ENCODE data around the gene KLHL29.

Gene KLHL29

DNA sequence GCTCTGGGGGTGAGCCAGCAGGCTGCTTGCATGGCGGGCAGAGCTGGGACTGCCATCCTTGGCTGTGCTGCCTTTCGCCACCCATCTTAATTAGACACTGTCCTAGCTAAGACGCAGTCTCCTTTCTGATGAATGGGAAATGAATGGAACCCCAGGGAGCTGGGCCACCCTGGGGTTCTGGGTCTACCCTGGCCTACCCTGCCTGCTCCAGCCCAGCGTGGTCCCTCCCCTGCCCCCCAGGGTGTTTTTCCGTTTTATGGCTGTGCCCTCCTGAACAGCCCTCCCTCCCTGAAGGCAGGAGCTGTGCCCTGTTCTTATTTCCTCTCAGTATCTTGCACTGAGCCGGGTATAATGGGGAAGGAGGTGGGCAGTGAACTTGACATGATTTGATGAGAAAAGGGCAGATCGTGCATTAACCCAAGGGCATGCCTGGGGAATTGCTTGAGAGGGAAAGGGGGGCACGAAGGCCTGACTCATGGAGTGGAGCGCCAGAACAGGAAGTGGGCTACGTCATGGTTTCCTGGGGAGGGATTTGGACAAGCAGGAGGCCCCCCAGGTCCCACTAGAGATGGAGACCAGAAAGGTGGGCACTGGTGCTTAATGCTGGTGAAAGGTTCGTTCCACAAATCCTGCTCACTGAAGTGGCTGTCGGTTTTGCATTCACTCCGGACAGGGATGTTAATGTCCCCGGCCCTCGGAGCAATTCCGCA lies 165.0 kb downstream of the KLHL29 start:
- no peak for DNase-seq (ENCODE audit: low read depth in 2 of 2)

DNA sequence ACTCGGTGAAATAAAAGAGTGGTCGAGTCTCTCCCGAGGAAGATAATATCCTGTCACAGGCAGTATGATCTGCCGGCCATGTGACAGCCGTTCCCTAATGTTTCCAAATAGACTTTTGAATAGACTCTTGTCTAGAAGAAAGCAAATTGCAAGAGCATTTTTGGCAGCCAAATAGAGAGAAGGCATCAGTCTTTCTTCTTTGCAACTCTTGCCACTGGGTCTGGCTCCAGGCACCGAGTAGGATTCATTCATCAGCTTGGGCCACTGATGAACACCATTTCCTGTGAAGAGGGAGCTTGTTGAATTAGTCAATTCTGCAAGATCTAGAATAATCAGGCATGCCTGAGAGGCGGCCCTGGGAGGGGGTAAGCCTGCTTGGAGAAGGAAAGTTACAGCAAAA lies 165.6 kb downstream of the KLHL29 start:
- no peak for DNase-seq (ENCODE audit: low read depth in 2 of 2)

DNA sequence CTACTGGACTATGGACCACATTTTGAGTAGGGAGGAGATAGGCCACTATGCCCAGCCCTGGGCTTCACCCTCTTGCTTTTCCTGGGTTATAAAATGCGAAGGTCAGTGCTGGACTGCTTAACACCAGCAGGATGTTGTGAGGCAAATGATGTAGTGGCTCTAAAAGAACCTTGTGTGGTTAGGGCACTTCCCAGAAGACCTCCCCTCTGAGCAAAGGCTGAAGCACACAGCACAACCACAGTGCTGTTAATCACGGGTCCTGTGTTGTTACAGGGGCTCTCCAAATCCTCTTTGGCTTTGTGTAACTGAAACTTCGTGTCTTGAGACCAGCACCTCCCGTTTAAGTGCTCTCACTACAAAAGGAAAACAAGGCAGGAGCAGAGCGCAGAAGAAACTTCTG lies 166.9 kb downstream of the KLHL29 start:
- no peak for DNase-seq (ENCODE audit: low read depth in 2 of 2)

DNA sequence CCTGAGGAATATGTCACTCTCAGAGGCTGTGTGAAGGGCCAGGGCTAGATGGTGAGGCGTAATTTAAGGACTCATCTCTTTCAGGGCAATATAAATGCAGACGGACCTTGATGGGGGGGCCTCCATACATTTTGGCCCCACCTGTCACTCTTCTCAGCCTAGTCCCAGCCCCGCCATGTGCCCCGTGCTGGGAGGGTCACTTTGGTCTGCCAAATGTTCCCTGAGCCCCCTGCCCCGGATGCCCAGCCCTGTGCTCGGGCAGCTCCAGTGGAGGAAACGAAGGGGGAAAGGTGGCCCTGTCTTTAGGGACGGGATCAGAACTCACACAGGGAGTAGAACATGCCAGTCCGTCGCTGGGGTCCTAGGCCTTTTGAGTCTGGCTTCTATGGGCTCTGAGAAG lies 168.6 kb downstream of the KLHL29 start:
- no peak for DNase-seq (ENCODE audit: low read depth in 2 of 2)

DNA sequence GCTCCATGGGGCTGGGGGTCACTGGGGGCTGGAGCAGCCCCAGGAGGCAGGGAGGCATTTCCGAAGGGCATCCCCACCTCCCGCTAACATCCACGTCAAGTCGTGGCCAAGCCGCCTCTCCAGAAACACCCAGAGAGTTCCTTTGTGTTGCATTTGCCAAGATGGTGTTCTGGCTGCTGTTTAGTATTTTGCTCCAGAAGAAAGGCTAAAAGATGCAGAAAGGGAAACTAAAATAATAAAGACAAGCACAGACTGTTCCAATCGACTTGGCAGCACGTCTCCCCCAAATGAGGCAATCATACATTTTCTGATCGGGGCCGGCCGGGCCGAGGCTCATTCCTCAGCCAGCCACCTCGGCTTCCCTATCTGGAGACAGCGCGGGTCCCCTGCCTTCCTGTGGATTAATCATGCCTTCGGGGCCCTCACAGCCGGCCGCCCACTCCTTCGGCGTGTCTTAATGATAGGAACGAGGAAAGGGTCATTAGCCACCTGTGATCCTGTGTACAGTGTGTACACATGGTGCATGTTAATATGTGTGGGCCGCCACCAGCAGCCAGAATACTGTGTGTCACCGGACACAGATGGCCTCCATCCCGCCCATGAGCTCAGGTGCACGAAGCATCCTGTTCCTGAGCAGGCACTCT lies 169.2 kb downstream of the KLHL29 start:
- DNase-seq (ENCODE audit: low read depth in 2 of 2), result no peak

DNA sequence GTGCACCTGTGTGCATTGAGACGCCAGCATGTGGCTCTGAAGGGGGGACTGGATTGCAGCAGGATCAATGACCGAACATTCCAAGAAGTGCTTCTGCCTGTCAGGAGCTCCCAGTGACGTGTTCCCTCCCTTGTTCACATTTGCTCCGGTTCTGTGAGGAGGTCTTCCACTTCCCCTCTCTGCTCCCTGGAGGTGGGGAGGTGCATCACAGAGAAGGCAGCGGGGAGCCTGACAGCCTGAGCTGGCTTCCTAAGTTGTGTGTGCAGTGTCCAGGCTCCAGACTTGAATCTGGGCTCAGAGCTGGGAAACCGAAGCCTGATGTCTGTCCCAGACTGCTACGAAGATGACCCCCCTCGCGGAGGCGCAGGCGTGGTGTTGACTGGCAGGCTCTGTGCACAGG lies 171.0 kb downstream of the KLHL29 start:
- no peak for DNase-seq (ENCODE audit: low read depth in 2 of 2)

DNA sequence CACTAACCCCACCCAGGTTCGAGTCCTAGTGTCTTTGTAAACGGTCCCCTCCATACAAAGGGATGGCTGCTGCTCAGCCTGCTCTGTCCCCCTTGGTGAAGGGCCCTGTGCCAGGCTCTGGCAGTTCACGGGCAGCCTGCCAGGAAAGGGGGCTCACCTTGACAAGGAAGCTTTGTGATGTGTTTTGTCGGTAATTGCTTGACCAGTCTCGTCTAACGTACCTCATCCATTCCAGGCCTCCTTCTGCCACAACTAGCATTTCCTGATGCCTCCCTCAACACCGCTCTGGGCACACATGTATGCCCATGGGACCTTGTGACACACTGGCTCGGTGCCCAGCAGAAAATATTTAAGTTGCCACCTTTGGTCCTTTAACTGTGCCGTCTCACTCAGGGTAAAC lies 171.9 kb downstream of the KLHL29 start:
- DNase-seq (ENCODE audit: low read depth in 2 of 2), result no peak

DNA sequence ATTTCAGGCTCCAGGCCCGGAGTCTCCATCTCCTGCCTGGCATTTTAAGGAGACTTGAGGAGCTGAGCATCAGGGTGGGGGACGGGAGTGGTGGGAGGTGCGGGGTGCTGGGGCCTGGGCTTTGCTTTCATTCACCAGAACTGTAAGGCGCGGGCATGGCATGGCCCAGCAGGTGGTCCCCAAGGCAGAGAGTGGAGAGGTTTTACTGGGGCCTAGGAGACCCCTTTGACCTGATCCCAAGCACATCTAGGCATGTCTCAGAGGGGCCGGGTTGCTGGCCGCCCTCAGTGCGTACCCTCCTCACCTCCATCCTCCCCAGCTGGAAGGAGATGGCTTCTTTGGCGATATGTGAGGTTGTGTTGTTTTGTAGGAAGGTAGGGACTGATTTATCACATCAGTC lies 172.5 kb downstream of the KLHL29 start:
- no peak for DNase-seq (ENCODE audit: low read depth in 2 of 2)

DNA sequence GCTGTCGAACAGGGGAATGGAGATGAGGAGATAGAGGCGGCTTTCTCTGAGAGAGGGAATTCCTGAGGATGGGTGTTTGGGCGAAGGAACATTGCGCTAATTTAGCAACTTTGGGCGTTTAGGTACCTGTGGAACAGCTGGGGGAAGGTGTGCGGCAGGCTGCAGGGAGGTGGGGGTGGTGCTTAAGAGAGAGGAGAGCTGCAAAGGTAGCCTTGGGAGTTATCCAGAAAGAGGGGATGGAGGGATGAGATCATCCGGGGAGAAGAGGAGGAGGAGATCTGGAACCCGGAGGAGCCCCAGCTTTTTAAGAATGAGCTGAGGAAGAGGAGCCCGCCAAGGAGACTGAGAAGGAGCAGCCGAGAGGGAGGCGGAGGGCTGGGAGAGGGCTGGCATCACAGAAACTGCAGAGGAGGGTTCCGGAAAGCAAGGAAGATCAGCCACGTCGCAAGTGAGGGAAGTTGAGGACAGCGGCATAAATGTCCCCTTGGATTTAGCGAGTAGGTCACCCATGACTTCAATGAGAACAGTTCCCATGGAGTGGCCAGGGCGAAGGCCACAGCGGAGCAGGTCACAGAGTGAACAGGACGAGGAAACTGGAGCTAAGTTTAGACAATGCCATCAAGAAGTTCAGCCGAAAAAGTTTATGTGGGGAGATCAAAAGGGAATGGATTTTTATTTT lies 174.7 kb downstream of the KLHL29 start:
- DNase-seq (ENCODE audit: low read depth in 2 of 2), result no peak

DNA sequence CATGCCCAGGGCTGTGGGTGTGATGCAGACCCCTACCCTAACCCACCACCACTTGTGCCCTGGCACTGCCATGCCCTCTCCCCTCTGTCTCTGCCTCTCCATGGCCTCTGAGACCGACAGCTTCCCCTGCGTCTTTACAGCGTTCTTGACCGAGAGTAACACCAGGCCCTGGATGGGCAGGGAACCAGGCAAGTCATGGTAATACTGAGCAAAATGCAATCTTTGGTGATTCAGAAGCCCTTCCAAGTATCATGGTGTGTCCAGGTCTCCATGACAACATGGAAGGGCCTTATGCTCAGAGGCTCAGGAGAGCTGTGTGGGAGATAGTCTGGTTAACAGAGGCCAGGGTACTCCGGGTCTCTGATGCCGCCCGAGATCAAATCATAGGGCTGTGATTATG lies 176.1 kb downstream of the KLHL29 start:
- DNase-seq (ENCODE audit: low read depth in 2 of 2), result no peak

DNA sequence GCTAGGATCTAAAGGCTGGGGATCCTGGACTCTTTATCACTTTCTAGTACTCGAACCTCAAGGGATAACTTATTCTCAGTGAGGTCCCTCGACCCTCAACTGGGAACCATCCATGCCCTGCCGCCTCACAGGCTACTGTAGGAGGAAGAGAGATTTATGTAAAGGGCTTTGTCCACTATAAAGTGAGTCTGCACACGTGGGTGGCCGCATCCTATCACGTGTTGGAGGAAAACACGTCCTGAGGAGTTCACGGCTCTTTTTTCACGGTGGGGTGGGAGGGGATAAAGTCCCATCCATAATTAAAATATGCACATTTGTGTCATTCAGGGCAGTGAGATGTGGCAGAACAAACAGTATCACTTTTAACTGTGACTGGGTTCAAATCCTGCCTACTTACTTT lies 176.6 kb downstream of the KLHL29 start:
- DNase-seq (ENCODE audit: low read depth in 2 of 2), result no peak

DNA sequence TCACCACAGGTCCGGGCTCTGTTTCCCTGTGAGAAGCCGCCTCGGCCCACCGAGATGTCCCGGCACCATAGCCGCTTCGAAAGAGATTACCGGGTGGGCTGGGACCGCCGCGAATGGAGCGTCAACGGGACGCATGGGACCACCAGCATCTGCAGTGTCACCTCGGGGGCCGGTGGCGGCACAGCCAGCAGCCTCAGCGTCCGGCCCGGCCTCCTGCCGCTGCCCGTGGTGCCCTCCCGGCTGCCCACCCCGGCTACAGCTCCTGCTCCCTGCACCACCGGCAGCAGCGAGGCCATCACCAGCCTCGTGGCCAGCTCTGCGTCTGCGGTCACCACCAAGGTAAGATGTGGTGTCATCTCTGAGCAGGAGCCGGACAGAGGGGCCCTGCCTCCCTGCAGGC lies 177.2 kb downstream of the KLHL29 start:
- DNase-seq (ENCODE audit: low read depth in 2 of 2), result no peak

DNA sequence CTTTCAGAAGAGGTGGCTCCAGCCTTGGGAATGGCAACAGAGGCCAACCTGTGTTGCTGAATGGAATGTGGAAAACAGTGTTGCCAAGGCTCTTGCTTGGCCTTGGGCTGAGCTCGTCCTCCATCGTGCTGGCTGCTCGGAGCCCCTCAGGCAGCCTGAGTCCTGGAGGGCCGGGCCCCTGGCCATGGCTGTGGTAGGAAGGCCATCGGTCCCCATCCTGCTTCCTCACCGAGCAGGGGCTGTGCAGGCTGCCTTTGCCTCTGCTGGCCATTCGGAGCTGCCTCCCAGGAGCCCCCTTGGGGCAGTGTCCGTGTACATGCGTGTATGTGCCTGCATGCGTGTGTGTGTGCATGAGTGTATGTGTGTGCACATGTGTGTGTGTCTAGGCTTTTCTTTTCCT lies 178.2 kb downstream of the KLHL29 start:
- no peak for DNase-seq (ENCODE audit: low read depth in 2 of 2)

DNA sequence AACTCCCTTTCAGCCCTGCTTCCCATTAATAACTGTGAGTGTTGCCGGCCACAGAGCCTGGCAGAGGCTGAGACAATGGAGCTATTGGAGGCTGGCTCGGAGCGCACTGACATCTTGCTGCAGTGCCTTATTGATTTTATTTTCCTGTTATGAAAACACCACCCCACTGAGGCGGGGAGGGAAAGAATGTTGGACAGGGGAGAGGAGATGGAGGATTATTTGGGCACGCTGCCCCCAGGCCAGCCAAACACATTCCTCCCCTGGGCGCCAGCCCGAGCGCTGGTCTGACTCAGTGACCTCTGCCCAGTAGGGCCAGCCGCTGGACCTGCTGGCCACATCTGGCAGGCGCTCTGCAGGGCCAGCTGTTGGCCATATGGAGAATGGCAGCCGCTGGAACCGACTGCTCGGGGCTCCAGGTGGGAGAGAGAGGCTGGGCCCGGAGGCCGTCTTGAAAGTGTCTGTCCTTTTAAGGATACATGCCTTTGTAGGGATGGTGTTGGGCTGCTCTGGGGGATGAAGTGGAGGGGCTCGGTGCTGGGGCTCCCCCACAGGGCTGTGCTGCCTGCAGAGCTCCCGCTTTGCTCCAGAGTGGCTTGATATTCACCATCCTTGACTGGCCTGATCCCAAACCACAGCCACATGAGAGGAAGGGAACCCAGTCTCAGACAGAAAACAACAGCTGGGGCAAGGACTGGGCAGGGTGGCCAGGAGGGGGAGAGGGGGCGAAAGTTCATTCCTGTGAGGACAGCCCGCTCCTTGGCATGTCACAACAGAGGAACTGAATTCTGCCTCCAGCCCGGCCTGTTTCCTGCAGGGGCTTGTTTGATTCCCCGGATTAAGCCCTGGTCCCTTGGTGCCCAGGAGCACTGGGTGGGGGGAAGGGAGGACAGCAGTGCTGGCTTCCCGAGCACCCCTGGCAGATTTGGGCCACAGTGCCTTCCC lies 179.0 kb downstream of the KLHL29 start:
- DNase-seq (ENCODE audit: low read depth in 2 of 2), result no peak

DNA sequence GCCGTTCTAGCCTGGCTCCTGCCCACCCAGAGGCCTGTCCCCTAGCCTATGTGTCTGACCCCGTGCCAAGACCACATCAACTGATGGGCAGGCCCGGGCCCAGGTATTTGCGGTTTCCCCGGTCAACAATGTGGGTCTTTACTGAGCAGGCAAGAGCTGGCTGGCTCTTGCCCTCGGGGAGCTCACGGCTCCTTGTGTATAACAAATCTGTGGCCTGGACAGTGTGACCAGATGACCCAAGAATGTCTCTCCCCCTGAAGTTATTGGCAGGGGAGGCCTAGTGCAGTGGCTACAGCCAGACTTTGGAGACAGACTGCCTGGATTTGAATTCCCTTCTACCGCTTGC lies 179.6 kb downstream of the KLHL29 start:
- no peak for DNase-seq (ENCODE audit: low read depth in 2 of 2)

DNA sequence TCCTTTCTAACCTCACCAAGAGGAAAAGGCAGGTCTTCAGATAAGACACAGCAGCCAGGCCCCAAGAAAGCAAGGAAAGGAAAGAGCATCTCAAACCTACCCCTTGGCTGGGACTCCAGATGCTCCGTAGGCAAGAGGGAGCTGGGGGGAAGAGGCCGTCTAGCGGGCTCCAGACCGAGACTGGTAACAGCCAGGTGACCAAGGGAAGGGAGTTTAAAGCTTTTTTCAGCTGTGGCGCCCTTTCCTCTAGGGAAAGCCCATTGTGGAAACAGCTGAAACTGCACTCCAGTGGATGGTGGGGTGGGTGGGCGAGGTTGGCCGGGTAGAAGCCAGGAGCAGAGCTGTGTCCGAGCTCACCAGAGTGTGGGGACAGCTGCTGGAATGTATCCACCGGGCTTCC lies 180.4 kb downstream of the KLHL29 start:
- DNase-seq (ENCODE audit: low read depth in 2 of 2), result no peak

DNA sequence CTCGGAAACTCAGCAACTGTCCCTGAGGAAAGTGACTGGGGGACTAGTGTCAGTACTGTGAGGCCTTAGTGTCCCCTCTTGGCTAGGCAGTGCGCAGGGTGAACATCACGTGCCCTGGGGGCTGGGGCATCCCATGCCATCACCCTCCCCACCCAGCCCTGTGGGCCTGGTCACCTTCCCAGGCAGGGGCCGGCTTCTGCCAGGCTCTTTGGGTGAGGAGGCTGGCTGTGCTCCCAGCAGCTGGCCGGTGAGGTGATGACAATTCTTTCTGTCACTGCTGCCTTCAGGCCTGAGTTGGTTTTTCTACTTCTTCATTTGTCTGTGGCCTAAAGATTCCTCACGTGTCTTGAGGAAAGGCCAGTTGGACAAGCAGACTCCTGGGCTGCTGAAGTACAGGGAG lies 180.8 kb downstream of the KLHL29 start:
- no peak for DNase-seq (ENCODE audit: low read depth in 2 of 2)

DNA sequence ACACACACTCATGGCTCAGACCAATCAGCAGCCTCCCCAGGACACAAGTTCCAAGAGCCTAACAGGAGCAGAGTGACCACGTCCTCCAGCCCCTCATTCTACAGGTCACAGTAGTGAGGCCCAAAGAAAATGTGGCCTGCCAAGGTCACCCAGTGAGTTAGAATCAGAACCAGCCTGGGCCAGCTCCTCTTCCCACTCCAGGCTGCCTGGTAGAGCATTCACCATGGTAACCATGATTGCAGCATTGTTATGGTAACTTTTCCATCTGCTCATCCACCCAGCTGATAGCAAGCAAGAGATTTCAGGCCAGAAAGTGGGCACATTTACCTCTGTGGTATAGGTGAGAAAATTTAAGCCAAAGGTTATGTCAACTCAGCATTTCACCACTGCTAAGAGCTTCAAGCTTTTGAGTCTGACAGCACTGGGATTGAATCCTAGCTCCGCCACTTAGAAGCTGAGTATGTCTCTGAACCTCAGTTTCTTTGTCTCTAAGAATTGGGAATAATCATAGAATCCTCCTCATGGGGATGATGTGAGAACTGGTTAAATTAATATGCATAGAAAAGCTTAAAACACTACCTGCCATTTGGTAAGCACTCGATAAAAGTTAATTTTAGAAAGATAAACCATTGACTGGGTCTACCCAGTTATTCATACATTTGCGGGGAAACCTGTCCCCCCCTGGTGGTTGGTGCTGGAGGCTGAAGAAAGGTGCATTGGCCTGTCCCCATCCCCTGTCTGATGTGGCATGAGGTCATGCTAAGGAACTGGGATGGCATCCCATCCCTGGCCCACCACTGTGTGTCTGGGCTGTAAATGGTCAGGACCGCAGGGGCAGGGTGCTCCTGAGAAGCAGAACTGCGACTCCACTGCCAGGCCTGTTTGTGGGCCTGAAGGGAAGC lies 181.5 kb downstream of the KLHL29 start:
- DNase-seq (ENCODE audit: low read depth in 2 of 2), result peak in 1 of 2 donors; percentile 16

DNA sequence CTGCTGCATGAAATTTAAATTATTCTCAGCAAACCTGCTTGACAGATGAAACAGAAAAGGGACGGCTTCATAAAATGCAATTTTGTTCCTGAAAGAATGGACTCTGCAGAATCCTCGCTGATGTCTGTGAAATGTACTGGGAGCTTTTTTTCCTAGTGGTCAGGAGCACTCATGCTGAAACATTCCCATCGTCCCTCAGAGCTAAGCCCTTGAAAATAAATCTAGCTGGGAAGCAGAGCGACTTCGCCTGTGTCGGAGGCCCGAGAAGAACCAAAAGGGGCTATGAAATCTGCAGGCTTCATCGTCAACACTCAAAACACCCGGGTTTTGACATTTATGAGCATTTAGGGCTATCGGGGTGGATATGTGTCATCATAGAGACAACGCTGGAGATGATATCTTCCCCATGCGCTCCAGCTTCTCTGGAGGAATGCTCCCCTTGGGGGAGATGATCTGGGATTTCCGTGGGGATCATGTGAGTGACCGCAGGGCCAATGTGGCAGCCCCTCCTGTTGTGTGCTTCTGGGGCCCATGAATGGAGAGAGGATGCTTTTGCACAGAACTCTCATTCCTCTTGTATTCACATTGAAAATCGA lies 182.3 kb downstream of the KLHL29 start:
- DNase-seq (ENCODE audit: low read depth in 2 of 2), result no peak

DNA sequence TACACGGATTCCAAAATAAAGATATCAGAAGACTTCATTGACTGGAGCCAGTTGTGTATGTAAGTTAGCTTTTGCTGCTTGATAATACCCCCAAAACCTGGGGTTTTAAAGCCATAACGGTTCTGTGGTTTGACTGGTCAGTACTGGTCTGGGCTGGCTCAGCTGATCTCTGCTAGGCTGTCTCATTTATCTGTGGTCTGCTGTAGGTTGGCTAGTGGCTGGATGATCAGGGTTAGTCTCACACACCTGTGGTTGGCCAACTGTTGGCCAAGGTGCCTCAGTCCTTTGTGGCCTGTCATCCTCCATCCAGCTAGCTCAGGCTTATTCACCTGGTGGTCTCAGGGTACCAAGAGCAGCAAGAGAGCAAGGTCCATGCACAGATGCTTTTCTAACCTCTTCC lies 183.2 kb downstream of the KLHL29 start:
- DNase-seq (ENCODE audit: low read depth in 2 of 2), result no peak
